ENCODE measurements around the gene ROBO2.

The ROBO2 gene

GRCh38 chr3:77326586-77326985, 286.7 kb downstream of the ROBO2 start:
- no peak for TF ChIP-seq CTCF (conservative IDR thresholded peaks at IDR 0.05; ENCODE audit: low read depth, low read length)
- no peak overlapping the region for H3K4me3 ChIP-seq (ENCODE audit: low read length)
- DNase-seq (ENCODE audit: low read depth) = no peak

DNA sequence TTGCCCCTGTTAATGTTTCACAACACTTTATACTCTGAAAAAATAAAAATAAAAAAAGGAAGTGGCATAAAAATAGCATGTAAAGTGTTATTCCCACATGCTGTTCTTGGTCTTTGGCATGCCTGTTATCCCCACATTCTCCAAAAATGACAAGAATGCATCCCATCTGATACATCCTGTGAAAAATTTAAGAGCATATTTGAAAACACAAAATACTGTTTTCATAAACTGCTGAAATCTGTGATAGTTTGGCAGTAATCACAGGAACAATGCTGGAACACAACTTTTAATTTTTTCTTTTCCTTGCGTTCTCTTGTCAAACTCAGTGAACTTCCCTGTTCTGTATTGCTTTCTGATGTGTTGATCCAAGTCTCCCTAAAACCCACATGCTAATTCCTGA, 288.8 kb downstream of the ROBO2 start:
- no peak for DNase-seq (ENCODE audit: low read depth)
- H3K4me3 ChIP-seq (ENCODE audit: low read length) = no peak overlapping the region

GRCh38 chr3:77329116-77329515, 289.2 kb downstream of the ROBO2 start:
- DNase-seq (ENCODE audit: low read depth) = no peak
- no peak for TF ChIP-seq CTCF (conservative IDR thresholded peaks at IDR 0.05; ENCODE audit: low read depth, low read length)
- H3K4me3 ChIP-seq (ENCODE audit: low read length) = no peak overlapping the region

More for the DNA sequence above, 288.8 kb downstream of the ROBO2 start:
- no peak for TF ChIP-seq CTCF (conservative IDR thresholded peaks at IDR 0.05; ENCODE audit: low read depth, low read length)

DNA sequence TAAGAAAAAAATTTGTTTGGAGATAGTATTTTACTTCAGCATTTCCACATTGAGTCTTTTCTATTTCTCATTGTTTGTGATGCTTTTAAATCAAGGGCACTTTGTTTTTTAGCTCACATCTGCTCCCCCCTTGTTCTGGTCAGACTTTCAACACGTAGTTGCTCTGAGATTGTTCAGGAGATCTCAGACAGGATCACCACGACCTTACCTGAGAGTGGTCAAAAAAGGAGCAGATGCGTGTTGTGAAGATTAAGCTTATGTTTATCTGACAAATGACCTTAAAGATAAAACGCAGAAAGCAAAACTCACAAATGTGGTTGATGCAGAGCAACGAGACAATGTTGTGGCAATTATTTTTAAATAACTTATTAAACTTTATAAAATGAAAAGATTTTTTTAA, 298.3 kb downstream of the ROBO2 start:
- H3K4me3 ChIP-seq (ENCODE audit: low read length) = no peak overlapping the region
- DNase-seq (ENCODE audit: low read depth) = no peak
- no peak for TF ChIP-seq CTCF (conservative IDR thresholded peaks at IDR 0.05; ENCODE audit: low read depth, low read length)

GRCh38 chr3:77342027-77342426, 302.1 kb downstream of the ROBO2 start:
- DNase-seq (ENCODE audit: low read depth) = no peak
- H3K4me3 ChIP-seq (ENCODE audit: low read length) = no peak overlapping the region
- no peak for TF ChIP-seq CTCF (conservative IDR thresholded peaks at IDR 0.05; ENCODE audit: low read depth, low read length)

DNA sequence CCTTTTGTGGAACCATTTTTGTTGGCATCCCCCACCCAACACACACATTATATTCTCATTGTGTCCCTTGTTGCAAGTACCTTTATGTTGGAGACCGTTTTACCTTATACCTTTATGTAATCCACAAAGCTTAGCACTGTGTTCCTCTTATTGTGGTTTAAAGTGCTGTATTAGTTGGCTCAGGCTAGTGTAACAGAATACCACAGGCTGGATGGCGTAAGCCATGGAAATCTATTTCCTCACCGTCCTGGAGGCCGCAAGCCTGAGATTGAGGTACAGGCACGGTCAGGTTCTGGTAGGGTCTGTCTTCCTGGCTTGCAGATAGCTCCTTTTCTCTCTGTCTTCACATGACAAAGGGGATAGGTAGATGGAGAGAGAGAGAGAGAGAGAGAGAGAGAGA, 302.8 kb downstream of the ROBO2 start:
- no peak for DNase-seq (ENCODE audit: low read depth)

DNA sequence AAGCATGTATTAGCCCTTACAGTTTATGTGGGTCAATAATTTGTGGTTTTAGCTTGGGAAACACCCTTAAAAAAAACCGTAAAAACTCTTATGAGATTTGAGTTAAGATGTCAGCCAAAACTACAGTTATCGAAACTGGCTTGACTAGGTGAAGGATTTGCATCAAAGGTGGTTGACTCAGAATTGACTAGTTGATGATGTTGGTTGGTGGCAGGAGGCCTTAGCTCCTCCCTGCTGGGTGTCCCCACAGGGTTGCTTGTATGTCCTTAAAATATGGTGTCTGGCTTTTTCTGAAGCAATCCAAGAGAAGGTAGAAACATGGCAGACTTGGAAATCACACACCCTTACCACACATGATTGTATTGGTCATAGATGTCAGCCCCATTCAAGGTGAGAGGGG, 305.1 kb downstream of the ROBO2 start:
- no peak overlapping the region for H3K4me3 ChIP-seq (ENCODE audit: low read length)
- no peak for TF ChIP-seq CTCF (conservative IDR thresholded peaks at IDR 0.05; ENCODE audit: low read depth, low read length)
- no peak for DNase-seq (ENCODE audit: low read depth)

More for the DNA sequence above, 302.8 kb downstream of the ROBO2 start:
- TF ChIP-seq CTCF (conservative IDR thresholded peaks at IDR 0.05; ENCODE audit: low read depth, low read length) = no peak
- H3K4me3 ChIP-seq (ENCODE audit: low read length) = no peak overlapping the region
